Activated CD8-positive, alpha-beta memory T cell treated with anti-CD3 and anti-CD28 coated beads, Interleukin-2, amount 10 ng/mL, durations not matched to agents 7 days and 5 days (primary cell): ENCODE data around the gene TSHZ2. TPM values are rescaled to one million over a fixed set of nuclear protein-coding genes. Genes with fewer than 3 reads are reported as not detected.

Experiments used
- ATAC-seq: fragments of 150-1000 bp; cut with Tn5 transposase; one replicate; pipeline ENCODE4 v1.10.0; 2021; ENCODE audit warnings: moderate library complexity
- CTCF ChIA-PET: fragments of 350-600 bp; sonication (Branson Sonifier 250); formaldehyde crosslinking; loops from one replicate; lab custom pipeline; 2021; ENCODE audit warnings: antibody characterized with exemption; lab: Charles Lee
- DNase-seq: peaks from one replicate; pipeline ENCODE4 v3.0.0-alpha.2; 2020
- H3K27ac Mint-ChIP-seq: one replicate; pipeline ENCODE4 v1.8.0; 2021; ENCODE audit warnings: mild to moderate bottlenecking, mixed read lengths
- H3K27me3 Mint-ChIP-seq: one replicate; pipeline ENCODE4 v1.8.0; 2021; ENCODE audit warnings: mixed read lengths
- H3K36me3 Mint-ChIP-seq: one replicate; pipeline ENCODE4 v1.8.0; 2021; ENCODE audit warnings: mild to moderate bottlenecking, mixed read lengths
- H3K4me1 Mint-ChIP-seq: one replicate; pipeline ENCODE4 v1.8.0; 2021; ENCODE audit warnings: mixed read lengths
- H3K4me3 Mint-ChIP-seq: one replicate; pipeline ENCODE4 v1.8.0; 2021; ENCODE audit warnings: mild to moderate bottlenecking, moderate library complexity, mixed read lengths
- H3K9me3 Mint-ChIP-seq: one replicate; pipeline ENCODE4 v1.8.0; 2022; ENCODE audit warnings: low read depth, mixed read lengths
- total RNA-seq, 2 experiments: library from RNA; stranded (reverse); gene quantifications; one replicate each; pipeline ENCODE4 v1.2.3, GENCODE V29; 2021

Gene TSHZ2
- total RNA-seq, 2 experiments from 2014 or later: 0.18 to 1.9 TPM

GRCh38 chr20:53141201-53142050, 169.3 kb downstream of the TSHZ2 start:
- CTCF ChIA-PET: no interaction called here
- ATAC-seq: no peak
- no peak for DNase-seq
- H3K27me3 Mint-ChIP-seq: peaks cover 1% of the 10 kb centered on the region
- no peaks in the 10 kb centered on the region for H3K36me3 Mint-ChIP-seq
- peaks cover 2% of the 10 kb centered on the region for H3K9me3 Mint-ChIP-seq
- H3K27ac Mint-ChIP-seq: no peak overlapping the region
- no peak overlapping the region for H3K4me3 Mint-ChIP-seq
- peaks cover 7% of the 10 kb centered on the region for H3K4me1 Mint-ChIP-seq

- no peak for DNase-seq
- H3K4me1 Mint-ChIP-seq: peaks cover 13% of the 10 kb centered on the region
- peaks cover 4% of the 10 kb centered on the region for H3K27me3 Mint-ChIP-seq
- H3K36me3 Mint-ChIP-seq: no peaks in the 10 kb centered on the region
- peaks cover 2% of the 10 kb centered on the region for H3K9me3 Mint-ChIP-seq
- H3K4me3 Mint-ChIP-seq: no peak overlapping the region
- CTCF ChIA-PET: no interaction called here
- ATAC-seq: no peak
- H3K27ac Mint-ChIP-seq: no peak overlapping the region
Measured at GRCh38 chr20:53142225-53143127, 170.3 kb downstream of the TSHZ2 start.

GRCh38 chr20:53146201-53146891, 174.2 kb downstream of the TSHZ2 start:
- H3K4me3 Mint-ChIP-seq: no peak overlapping the region
- DNase-seq (no peak), ATAC-seq (peak; percentile 33)
- peaks cover 13% of the 10 kb centered on the region for H3K4me1 Mint-ChIP-seq
- peaks cover 22% of the 10 kb centered on the region for H3K27me3 Mint-ChIP-seq
- CTCF ChIA-PET: interaction anchor here (1.0 to 1.2 kb wide), 2 partner anchors 11 to 16 kb away, joined by 3 to 5 read pairs; no protein-coding TSS in a partner anchor
- peaks cover 2% of the 10 kb centered on the region for H3K9me3 Mint-ChIP-seq
- no peaks in the 10 kb centered on the region for H3K36me3 Mint-ChIP-seq
- H3K27ac Mint-ChIP-seq: no peak overlapping the region

- H3K4me3 Mint-ChIP-seq: no peak overlapping the region
- no peak for DNase-seq
Measured at GRCh38 chr20:53148771-53149147, 176.6 kb downstream of the TSHZ2 start.

GRCh38 chr20:53149148-53149889, 177.2 kb downstream of the TSHZ2 start:
- ATAC-seq (no peak), DNase-seq (no peak)
- Mint-ChIP-seq H3K4me3 (no peak overlapping the region), H3K27ac (no peak overlapping the region), H3K9me3 (no peaks in the 10 kb centered on the region), H3K27me3 (peaks cover 25% of the 10 kb centered on the region), H3K36me3 (no peaks in the 10 kb centered on the region), H3K4me1 (peaks cover 14% of the 10 kb centered on the region)
- CTCF ChIA-PET: interaction anchor here (0.6 kb wide), 1 partner anchor 21 kb away, joined by 3 read pairs; no protein-coding TSS in a partner anchor

More at GRCh38 chr20:53148771-53149147, 176.6 kb downstream of the TSHZ2 start:
- H3K36me3 Mint-ChIP-seq: no peaks in the 10 kb centered on the region
- peaks cover 13% of the 10 kb centered on the region for H3K4me1 Mint-ChIP-seq
- ATAC-seq: no peak
- peaks cover 25% of the 10 kb centered on the region for H3K27me3 Mint-ChIP-seq
- CTCF ChIA-PET: no interaction called here
- H3K27ac Mint-ChIP-seq: no peak overlapping the region
- no peaks in the 10 kb centered on the region for H3K9me3 Mint-ChIP-seq

GRCh38 chr20:53149890-53150205, 177.7 kb downstream of the TSHZ2 start:
- Mint-ChIP-seq H3K4me3 (no peak overlapping the region), H3K36me3 (no peaks in the 10 kb centered on the region), H3K27me3 (peaks cover 29% of the 10 kb centered on the region), H3K4me1 (peaks cover 19% of the 10 kb centered on the region), H3K9me3 (no peaks in the 10 kb centered on the region), H3K27ac (no peak overlapping the region)
- CTCF ChIA-PET: no interaction called here
- no peak for ATAC-seq
- DNase-seq: no peak

- peaks cover 20% of the 10 kb centered on the region for H3K4me1 Mint-ChIP-seq
Measured at GRCh38 chr20:53150532-53150931, 178.4 kb downstream of the TSHZ2 start.

GRCh38 chr20:53152228-53152627, 180.1 kb downstream of the TSHZ2 start:
- peaks cover 7% of the 10 kb centered on the region for H3K4me1 Mint-ChIP-seq
- ATAC-seq (no peak), DNase-seq (no peak)
- H3K4me3 Mint-ChIP-seq: no peak overlapping the region
- H3K36me3 Mint-ChIP-seq: no peaks in the 10 kb centered on the region
- no peak overlapping the region for H3K27ac Mint-ChIP-seq
- CTCF ChIA-PET: no interaction called here
- H3K9me3 Mint-ChIP-seq: no peaks in the 10 kb centered on the region
- peaks cover 36% of the 10 kb centered on the region for H3K27me3 Mint-ChIP-seq

More at GRCh38 chr20:53150532-53150931, 178.4 kb downstream of the TSHZ2 start:
- CTCF ChIA-PET: no interaction called here
- Mint-ChIP-seq H3K36me3 (no peaks in the 10 kb centered on the region), H3K9me3 (no peaks in the 10 kb centered on the region), H3K4me3 (no peak overlapping the region), H3K27me3 (peaks cover 31% of the 10 kb centered on the region), H3K27ac (no peak overlapping the region)
- DNase-seq (no peak), ATAC-seq (no peak)

GRCh38 chr20:53154540-53154939, 182.4 kb downstream of the TSHZ2 start:
- peaks cover 23% of the 10 kb centered on the region for H3K27me3 Mint-ChIP-seq
- H3K27ac Mint-ChIP-seq: no peak overlapping the region
- ATAC-seq (peak; percentile 53), DNase-seq (no peak)
- H3K4me1 Mint-ChIP-seq: peaks cover 13% of the 10 kb centered on the region
- no peaks in the 10 kb centered on the region for H3K36me3 Mint-ChIP-seq
- CTCF ChIA-PET: no interaction called here
- no peaks in the 10 kb centered on the region for H3K9me3 Mint-ChIP-seq
- H3K4me3 Mint-ChIP-seq: no peak overlapping the region

- ATAC-seq (no peak), DNase-seq (peak; percentile 48)
- Mint-ChIP-seq H3K27ac (no peak overlapping the region), H3K36me3 (no peaks in the 10 kb centered on the region), H3K4me1 (peaks cover 15% of the 10 kb centered on the region), H3K27me3 (peaks cover 18% of the 10 kb centered on the region), H3K4me3 (no peak overlapping the region), H3K9me3 (no peaks in the 10 kb centered on the region)
- CTCF ChIA-PET: interaction anchor here (0.8 to 2.1 kb wide), 5 partner anchors 8 to 859 kb away, joined by 3 to 7 read pairs (median 3); no protein-coding TSS in a partner anchor
Measured at GRCh38 chr20:53157443-53158408, 185.6 kb downstream of the TSHZ2 start.

- Mint-ChIP-seq H3K27ac (no peak overlapping the region), H3K27me3 (peaks cover 18% of the 10 kb centered on the region), H3K36me3 (no peaks in the 10 kb centered on the region), H3K9me3 (no peaks in the 10 kb centered on the region), H3K4me1 (peaks cover 15% of the 10 kb centered on the region), H3K4me3 (no peak overlapping the region)
- CTCF ChIA-PET: no interaction called here
- ATAC-seq (no peak), DNase-seq (no peak)
Measured at GRCh38 chr20:53159160-53159559, 187.0 kb downstream of the TSHZ2 start.

GRCh38 chr20:53161073-53161472, 188.9 kb downstream of the TSHZ2 start:
- ATAC-seq (no peak), DNase-seq (no peak)
- Mint-ChIP-seq H3K36me3 (no peaks in the 10 kb centered on the region), H3K4me3 (no peak overlapping the region), H3K4me1 (peaks cover 8% of the 10 kb centered on the region), H3K27me3 (peaks cover 14% of the 10 kb centered on the region), H3K9me3 (no peaks in the 10 kb centered on the region), H3K27ac (no peak overlapping the region)
- CTCF ChIA-PET: no interaction called here
